COLO829 (cell line): ENCODE results near the gene MOB1A.
"Not testable (repeated sequence)": the region's sequence is repeated elsewhere in the genome, so short reads cannot be mapped to it uniquely, and the experiment has no call there.

Experiments used
- DNase-seq: peaks from one replicate; pipeline ENCODE4 v3.0.0; 2012; ENCODE audit warnings: low spot score

The MOB1A gene

GRCh38 chr2:74148457-74149246 lies 30.0 kb downstream of the MOB1A start:
- DNase-seq = no peak

GRCh38 chr2:74147727-74148456 lies 30.8 kb downstream of the MOB1A start, which contains the start of gene BOLA3:
TSS of gene BOLA3 (minus strand) at chr2:74147912. CDS start at chr2:74147874, 38 bp downstream.
- peak; percentile 82 for DNase-seq

- no peak for DNase-seq
Observed at GRCh38 chr2:74146929-74147726, 31.6 kb downstream of the MOB1A start.

GRCh38 chr2:74142340-74142739 lies 36.3 kb downstream of the MOB1A start:
- DNase-seq = no peak

GRCh38 chr2:74138600-74139323 lies 39.9 kb downstream of the MOB1A start:
- DNase-seq = no peak

- DNase-seq = no peak
Observed at GRCh38 chr2:74137651-74138599, 40.8 kb downstream of the MOB1A start.

- no peak for DNase-seq
Observed at GRCh38 chr2:74131901-74132300, 46.8 kb downstream of the MOB1A start.

- DNase-seq = no peak
Observed at GRCh38 chr2:74130211-74130995, 48.3 kb downstream of the MOB1A start.

GRCh38 chr2:74128206-74128605 lies 50.5 kb downstream of the MOB1A start:
- DNase-seq = no peak

GRCh38 chr2:74123955-74124354 lies 54.7 kb downstream of the MOB1A start:
- not testable (repeated sequence) for DNase-seq

- not testable (repeated sequence) for DNase-seq
Observed at GRCh38 chr2:74121846-74122245, 56.8 kb downstream of the MOB1A start.

- DNase-seq = peak; percentile 82
Observed at GRCh38 chr2:74119912-74120825, 58.5 kb downstream of the MOB1A start.

GRCh38 chr2:74119339-74119738 lies 59.3 kb downstream of the MOB1A start:
- DNase-seq = peak; percentile 26

GRCh38 chr2:74111380-74111779 lies 67.3 kb downstream of the MOB1A start:
- DNase-seq = no peak

GRCh38 chr2:74110537-74110936 lies 68.1 kb downstream of the MOB1A start:
- no peak for DNase-seq

- DNase-seq = no peak
Observed at GRCh38 chr2:74109551-74109950, 69.1 kb downstream of the MOB1A start.

GRCh38 chr2:74107071-74107470 lies 71.6 kb downstream of the MOB1A start:
- DNase-seq = no peak

- no peak for DNase-seq
Observed at GRCh38 chr2:74105413-74105812, 73.3 kb downstream of the MOB1A start.

GRCh38 chr2:74104839-74105238 lies 73.8 kb downstream of the MOB1A start:
- DNase-seq = no peak
